ENCODE results near the gene DGCR8.
A peak's percentile ranks its signal among the peaks of the same experiment; 100 is the strongest.

DNA sequence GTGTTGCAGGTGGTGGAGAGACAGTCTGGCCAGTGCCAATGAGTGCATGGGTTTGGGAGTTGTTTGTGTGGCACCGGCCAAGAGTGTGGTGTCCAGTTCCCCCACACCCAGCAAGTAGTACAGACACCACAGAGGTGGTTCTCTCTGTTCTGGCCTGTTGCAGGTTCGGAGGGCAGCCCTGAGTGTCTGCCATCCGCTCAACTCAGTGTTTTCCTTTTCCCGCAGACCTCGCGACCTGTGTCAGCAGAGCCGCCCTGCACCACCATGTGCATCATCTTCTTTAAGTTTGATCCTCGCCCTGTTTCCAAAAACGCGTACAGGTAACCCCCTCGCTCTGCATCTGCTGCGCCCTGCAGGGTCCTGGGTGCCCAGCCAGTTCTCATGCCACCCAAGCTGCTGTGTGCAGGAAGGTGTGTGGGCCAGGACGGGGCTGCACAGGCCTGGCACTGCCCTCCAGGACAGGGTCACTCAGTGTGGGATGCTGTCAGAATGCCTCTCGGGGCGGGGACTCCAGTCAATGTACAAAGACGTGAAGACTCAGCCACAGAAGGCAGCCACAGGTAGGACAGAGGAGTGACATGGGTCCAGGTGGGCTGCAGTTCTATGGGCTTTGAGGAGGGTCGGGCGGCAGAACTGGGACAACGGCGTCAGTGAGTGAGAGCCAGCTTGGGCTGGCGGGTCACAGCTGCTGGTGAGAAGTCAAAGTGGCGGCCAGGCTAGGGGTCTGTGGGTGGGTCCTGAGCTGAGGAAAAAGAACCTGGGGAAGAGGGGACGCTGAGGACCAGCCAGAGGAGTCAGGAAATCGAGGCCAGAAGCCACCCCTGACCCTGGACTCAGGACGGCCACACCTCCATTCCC is 43.3 kb upstream of the DGCR8 start:
- TF ChIP-seq, protein P1, sequence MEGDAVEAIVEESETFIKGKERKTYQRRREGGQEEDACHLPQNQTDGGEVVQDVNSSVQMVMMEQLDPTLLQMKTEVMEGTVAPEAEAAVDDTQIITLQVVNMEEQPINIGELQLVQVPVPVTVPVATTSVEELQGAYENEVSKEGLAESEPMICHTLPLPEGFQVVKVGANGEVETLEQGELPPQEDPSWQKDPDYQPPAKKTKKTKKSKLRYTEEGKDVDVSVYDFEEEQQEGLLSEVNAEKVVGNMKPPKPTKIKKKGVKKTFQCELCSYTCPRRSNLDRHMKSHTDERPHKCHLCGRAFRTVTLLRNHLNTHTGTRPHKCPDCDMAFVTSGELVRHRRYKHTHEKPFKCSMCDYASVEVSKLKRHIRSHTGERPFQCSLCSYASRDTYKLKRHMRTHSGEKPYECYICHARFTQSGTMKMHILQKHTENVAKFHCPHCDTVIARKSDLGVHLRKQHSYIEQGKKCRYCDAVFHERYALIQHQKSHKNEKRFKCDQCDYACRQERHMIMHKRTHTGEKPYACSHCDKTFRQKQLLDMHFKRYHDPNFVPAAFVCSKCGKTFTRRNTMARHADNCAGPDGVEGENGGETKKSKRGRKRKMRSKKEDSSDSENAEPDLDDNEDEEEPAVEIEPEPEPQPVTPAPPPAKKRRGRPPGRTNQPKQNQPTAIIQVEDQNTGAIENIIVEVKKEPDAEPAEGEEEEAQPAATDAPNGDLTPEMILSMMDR (IDR thresholded peaks at IDR 0.05 in 8 of 11, conservative IDR thresholded peaks at IDR 0.05 in 3 of 11): no peak
- TF ChIP-seq POLR2A (IDR thresholded peaks at IDR 0.05) (no peak), POLR2AphosphoS5 (IDR thresholded peaks at IDR 0.05) (peak in 1 of 3 donors; percentile 28)

Measured in spleen (tissue), 7 donors.